ENCODE data around the gene TASL. TPM values are rescaled to one million over a fixed set of nuclear protein-coding genes. Genes with fewer than 3 reads are reported as not detected.
A peak's percentile ranks its signal among the peaks of the same experiment; 100 is the strongest.
"Not testable (repeated sequence)": the region's sequence is repeated elsewhere in the genome, so short reads cannot be mapped to it uniquely, and the experiment has no call there.

TASL gene
- total RNA-seq, 1 experiment from 2014 or later = not detected

- no peak for DNase-seq (ENCODE audit: low spot score)
These were observed 685 bp downstream of the TASL start for GRCh38 chrX:30576881-30577280.

GRCh38 chrX:30573125-30573524, 4.4 kb downstream of the TASL start:
- no peak for DNase-seq (ENCODE audit: low spot score)

- no peak for DNase-seq (ENCODE audit: low spot score)
These were observed 4.9 kb downstream of the TASL start for GRCh38 chrX:30572678-30573077.

- DNase-seq (ENCODE audit: low spot score) = no peak
These were observed 5.6 kb downstream of the TASL start for GRCh38 chrX:30572004-30572403.

- DNase-seq (ENCODE audit: low spot score) = no peak
These were observed 7.1 kb downstream of the TASL start for GRCh38 chrX:30570505-30570904.

GRCh38 chrX:30568136-30568535, 9.4 kb downstream of the TASL start:
- peak; percentile 4 for DNase-seq (ENCODE audit: low spot score)

GRCh38 chrX:30563070-30563469, 14.5 kb downstream of the TASL start:
- not testable (repeated sequence) for DNase-seq (ENCODE audit: low spot score)

- DNase-seq (ENCODE audit: low spot score) = no peak
These were observed 16.4 kb downstream of the TASL start for GRCh38 chrX:30561191-30561590.

GRCh38 chrX:30538271-30538670, 39.3 kb downstream of the TASL start:
- no peak for DNase-seq (ENCODE audit: low spot score)

- DNase-seq (ENCODE audit: low spot score) = no peak
These were observed 43.7 kb downstream of the TASL start for GRCh38 chrX:30533835-30534234.

GRCh38 chrX:30533266-30533665, 44.3 kb downstream of the TASL start:
- no peak for DNase-seq (ENCODE audit: low spot score)

GRCh38 chrX:30530606-30531005, 47.0 kb downstream of the TASL start:
- DNase-seq (ENCODE audit: low spot score) = no peak

GRCh38 chrX:30525732-30526131, 51.8 kb downstream of the TASL start:
- DNase-seq (ENCODE audit: low spot score) = no peak

- DNase-seq (ENCODE audit: low spot score) = no peak
These were observed 56.0 kb downstream of the TASL start for GRCh38 chrX:30521440-30522182.

GRCh38 chrX:30513284-30513683, 64.3 kb downstream of the TASL start:
- peak; percentile 6 for DNase-seq (ENCODE audit: low spot score)

Other genes with a start within 250 kb of the TASL start
- 5.7 and 7.4 TPM in 2 replicates for gene GK, start 75.7 kb upstream of the TASL start, total RNA-seq (2014; rRNA removed; shearing (Covaris generic))